ENCODE measurements around the gene TTLL4.

Gene TTLL4, protein sequence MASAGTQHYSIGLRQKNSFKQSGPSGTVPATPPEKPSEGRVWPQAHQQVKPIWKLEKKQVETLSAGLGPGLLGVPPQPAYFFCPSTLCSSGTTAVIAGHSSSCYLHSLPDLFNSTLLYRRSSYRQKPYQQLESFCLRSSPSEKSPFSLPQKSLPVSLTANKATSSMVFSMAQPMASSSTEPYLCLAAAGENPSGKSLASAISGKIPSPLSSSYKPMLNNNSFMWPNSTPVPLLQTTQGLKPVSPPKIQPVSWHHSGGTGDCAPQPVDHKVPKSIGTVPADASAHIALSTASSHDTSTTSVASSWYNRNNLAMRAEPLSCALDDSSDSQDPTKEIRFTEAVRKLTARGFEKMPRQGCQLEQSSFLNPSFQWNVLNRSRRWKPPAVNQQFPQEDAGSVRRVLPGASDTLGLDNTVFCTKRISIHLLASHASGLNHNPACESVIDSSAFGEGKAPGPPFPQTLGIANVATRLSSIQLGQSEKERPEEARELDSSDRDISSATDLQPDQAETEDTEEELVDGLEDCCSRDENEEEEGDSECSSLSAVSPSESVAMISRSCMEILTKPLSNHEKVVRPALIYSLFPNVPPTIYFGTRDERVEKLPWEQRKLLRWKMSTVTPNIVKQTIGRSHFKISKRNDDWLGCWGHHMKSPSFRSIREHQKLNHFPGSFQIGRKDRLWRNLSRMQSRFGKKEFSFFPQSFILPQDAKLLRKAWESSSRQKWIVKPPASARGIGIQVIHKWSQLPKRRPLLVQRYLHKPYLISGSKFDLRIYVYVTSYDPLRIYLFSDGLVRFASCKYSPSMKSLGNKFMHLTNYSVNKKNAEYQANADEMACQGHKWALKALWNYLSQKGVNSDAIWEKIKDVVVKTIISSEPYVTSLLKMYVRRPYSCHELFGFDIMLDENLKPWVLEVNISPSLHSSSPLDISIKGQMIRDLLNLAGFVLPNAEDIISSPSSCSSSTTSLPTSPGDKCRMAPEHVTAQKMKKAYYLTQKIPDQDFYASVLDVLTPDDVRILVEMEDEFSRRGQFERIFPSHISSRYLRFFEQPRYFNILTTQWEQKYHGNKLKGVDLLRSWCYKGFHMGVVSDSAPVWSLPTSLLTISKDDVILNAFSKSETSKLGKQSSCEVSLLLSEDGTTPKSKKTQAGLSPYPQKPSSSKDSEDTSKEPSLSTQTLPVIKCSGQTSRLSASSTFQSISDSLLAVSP

DNA sequence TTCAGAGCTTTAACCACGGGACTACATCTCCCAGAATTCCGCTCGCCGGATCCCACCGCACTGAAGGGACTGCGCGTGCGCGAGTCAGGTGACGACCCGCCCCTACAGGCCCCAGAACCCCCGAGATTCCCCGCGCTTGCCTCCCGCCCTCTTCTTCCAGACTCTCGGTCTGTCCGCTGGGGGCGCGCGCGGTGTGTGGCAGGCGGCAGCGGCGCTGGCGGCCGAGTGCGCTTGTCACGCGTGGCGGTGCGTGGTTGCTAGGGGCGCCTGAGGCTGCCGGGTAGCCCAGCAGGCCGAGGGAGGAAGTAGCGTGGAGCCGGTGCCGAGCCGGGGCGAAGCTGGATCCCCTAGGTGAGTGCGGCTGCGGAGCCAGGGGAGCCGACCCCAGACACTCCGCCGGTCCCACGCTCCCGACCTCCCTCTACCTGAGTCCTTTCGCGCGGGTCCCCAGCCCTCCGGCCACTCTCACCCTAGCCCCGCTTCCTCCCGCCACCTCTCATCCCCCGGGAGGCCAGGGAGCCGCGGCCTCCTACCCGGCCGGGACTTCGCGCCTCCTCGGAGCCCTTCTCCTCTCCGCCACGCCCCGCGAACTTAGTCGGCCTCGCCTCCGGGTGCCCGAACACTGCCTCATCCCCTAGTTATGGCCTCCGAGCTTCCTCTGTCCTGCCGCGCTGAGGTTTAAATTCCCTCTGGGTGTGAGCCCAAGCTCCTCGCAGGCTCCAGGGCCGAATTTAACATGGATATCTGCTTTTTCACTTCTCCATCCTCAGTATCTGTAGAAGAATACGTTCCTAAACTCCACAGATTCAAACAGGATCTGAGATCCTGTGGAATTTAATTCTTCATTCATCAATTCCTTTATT is at the start of gene TTLL4:
Gene TTLL4, plus strand, starts transcription at position 149 of the 863 bp plus-strand sequence. CDS start 26,842 bp downstream, outside the sequence.
- peak; percentile 97 for DNase-seq

DNA sequence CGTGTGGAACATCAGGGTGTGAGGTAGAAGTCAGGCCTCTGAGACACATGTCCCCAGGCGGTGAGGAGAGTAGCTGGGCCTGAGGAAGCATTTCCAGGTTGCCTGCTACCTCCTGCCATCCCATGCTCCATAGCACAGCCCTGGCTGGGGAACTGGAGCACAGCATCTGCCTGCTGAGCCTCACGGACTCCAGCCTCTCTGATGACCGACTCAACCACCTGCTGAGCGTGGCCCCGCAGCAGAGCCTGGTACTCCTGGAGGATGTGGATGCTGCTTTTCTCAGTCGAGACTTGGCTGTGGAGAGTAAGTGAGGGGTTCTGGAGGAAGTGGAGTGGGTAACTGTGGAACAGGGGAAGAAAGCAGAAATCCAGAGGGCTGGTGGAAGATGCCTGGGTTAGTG is 48.3 kb upstream of the TTLL4 start:
- no peak for DNase-seq

DNA sequence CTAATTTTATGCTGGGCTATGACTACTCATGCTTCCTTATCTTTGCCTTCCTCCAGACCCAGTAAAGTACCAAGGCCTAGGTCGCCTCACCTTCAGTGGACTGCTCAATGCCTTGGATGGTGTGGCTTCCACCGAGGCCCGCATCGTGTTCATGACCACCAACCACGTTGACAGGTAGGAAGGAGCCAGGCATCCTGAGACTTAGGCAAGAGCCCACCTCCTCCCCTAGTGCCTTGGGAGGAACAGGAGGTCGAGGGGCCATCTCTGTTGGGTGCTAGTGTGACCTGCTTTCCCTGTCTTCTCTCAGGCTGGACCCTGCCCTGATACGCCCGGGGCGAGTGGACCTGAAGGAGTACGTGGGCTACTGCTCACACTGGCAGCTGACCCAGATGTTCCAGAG is 47.8 kb upstream of the TTLL4 start:
- DNase-seq, result no peak

DNA sequence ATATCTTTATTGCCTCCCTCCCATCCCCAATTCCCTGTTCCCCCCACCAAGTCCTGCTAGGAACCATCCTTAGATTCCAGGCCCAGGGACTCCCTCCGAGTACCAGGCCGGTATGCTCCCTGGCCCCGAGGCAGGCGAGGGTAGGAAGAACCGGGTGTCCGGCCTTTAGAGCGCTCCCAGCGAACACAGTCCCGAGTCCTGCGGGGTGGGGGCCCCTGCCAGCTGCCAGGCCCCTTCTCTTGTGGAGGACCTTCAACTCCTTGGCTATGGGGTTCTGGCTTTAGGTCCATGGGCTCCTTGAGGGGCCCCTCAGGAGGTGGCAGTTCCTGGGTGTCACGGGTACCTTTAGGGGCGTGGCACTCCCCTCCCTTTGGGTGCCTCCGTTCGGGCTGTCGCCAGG is 46.7 kb upstream of the TTLL4 start:
- no peak for DNase-seq

DNA sequence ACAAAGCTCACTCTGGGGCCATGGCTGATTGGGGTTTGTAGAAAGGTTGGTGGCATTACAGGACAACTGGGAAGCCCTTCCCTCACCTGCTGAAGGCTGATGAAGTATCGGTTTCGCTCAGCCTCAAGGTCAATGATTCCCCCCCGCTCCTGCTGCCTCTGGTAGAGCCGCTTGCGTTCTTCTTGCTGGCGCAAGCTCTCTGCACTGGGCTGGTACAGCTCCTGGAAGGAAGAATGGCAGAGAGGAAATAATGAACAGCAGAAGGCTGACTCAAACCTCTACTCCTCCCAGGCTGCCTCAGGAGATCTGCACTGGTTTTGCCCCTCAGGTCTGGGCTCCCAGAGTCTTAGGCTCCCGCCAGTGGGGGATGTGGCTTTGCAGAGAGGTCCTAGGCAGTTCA is 46.0 kb upstream of the TTLL4 start:
- no peak for DNase-seq

DNA sequence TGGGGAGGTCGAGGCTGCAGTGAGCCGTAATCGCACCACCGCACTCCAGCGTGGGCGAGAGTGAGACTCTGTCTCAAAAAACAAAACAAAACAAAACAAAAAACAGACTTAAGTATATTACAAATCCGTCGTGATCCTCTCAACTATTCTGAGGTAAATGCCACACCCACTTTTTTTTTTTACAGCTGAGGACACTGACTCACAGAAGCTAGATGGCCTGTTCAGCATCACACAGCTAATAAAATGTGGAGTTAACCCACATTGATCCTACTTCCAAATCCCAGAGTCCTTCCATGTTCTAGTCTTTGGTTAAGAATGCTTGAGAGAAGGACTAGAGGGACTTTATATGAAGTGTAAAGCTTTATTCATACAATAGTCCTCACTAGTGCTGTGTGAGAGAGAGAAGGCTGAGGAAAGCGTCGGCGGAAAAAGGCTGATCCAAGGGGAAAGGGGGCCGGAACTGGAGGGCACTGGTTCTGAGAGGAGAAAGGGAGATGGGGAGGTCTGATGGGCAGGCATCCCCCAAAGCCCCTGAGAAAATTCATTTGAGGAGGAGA is 39.5 kb upstream of the TTLL4 start:
- no peak for DNase-seq

DNA sequence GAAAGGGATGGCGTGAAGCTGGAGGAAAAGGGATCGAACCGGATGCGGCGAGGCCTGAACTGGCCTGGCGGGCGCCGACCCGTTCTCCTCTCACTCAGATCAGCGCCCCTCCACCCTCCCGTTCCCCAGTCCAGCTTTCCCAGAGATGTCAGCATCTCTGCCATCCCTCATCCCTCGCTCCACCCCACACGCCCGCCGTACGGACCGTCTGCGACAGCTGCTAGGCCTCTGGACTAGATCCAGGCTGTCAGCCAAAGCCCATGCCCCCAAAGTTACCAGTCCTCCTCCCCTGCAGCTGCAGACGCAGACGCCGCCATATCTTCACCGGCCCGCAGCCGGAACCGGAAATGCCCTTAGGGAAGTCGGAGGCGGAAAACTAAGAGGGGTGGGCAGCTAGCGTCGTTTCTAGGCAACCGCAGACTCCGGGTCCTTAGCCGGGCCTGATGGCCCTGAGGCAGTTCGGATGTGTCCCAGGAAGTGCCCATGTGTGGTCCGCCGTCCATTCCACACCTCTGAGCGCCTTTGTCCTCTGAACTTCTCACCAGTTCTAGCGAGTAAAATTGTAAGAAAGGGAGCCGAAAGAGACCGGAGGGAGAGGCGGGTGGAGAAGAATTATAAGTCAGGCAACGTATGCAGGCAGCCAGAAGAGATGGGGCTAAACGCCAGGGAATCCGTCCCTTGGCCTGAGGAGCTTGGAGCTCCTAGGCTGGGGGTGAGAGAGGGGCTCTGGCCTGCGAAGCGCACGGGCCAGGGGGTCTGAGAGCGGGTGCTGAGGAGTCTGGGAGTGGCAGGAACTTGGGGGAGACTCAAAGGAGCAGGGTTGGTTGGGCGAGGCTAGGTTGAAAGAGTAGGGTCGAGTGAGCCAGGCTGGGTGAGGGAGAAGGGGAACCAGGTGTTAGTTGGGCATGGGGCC is 38.7 kb upstream of the TTLL4 start, which contains the start of the genes RNF25 and STK36:
Gene RNF25, minus strand, starts transcription at position 349 of the 913 bp plus-strand sequence. Its CDS starts 32 bp downstream, at position 317.
Gene STK36, plus strand, starts transcription at position 433 of the 913 bp plus-strand sequence. CDS start 744 bp downstream, outside the sequence.
- DNase-seq, result peak; percentile 69

DNA sequence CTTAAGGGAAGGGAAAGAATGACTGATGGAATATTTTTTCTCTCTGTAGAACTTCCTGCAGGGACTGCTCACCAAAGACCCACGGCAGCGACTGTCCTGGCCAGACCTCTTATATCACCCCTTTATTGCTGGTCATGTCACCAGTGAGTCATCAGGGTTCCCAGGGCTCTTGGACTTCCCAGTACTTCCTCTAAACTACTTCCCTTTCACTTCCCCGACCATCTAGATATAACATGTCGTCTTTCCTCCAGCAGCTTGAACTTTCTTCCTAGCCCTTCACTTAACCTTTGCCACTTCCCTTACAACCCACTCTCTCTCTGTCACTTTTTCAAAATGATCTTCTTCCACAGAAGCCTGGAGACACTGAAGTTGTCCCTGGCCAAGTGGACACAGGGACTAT is 31.5 kb upstream of the TTLL4 start:
- no peak for DNase-seq

DNA sequence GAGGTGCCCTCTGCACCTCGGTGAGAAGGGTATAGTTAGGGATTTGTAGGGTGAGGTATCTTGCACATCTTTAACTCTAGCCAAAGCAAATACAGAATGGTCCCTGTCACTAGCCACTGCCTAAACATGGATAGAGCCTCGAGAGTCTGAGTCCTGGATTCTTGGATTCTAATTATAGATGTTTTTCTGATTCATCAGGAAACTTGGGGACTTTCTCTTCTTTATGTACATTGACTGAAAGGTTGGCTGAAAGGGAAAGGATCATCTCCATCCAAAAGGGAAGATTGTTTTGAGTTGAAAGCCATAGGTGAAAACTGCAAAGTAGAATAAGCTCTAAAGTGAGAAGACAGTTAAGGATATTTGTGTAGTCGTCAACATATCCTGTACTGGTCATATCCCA is 30.6 kb upstream of the TTLL4 start:
- no peak for DNase-seq

DNA sequence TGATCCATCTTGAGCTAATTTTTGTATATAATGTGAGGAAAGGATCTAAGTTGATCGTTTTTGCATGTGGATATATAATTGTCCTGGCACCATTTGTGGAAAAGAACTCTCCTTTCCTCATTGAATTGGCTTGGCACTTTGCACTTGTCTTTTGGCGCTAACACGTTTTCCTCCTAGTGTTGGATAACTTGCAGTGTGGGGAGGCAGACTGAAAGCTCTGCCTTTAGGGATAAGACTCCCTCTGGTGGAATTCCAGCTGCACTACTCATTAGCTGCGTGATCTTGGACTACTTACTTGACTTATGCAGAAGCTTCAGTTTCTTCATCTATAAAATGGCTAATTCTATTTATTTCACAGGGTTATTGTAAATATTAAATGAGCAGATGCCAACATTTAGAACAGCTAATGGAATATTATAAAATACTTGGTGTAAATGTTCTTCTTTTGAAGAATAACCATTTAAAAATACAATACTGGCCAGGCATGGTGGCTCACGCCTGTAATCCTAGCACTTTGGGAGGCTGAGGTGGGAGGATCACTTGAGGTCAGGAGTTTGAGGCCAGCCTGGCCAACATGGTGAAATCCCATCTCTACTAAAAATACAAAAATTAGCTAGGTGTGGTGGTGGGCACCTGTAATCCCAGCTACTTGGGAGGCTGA is 23.1 kb upstream of the TTLL4 start:
- peak; percentile 7 for DNase-seq

DNA sequence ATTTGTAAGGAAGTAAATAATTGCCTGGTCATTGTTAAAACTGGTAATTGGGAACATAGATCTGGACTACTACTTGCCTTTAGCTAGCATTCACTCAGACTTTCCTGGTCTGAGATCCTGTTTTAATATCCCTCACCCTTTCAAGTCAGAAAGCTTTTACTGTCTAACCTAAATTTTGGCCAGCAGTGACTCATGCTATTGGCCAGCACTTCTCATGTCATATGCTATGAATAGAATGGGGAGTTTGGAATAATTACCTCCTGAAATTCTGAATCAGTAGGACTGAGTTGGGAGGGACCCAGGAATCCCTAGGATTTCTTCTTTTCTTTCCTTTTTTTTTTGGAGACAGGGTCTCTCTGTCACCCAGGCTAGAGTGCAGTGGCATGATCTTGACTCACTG is 19.4 kb upstream of the TTLL4 start:
- no peak for DNase-seq

DNA sequence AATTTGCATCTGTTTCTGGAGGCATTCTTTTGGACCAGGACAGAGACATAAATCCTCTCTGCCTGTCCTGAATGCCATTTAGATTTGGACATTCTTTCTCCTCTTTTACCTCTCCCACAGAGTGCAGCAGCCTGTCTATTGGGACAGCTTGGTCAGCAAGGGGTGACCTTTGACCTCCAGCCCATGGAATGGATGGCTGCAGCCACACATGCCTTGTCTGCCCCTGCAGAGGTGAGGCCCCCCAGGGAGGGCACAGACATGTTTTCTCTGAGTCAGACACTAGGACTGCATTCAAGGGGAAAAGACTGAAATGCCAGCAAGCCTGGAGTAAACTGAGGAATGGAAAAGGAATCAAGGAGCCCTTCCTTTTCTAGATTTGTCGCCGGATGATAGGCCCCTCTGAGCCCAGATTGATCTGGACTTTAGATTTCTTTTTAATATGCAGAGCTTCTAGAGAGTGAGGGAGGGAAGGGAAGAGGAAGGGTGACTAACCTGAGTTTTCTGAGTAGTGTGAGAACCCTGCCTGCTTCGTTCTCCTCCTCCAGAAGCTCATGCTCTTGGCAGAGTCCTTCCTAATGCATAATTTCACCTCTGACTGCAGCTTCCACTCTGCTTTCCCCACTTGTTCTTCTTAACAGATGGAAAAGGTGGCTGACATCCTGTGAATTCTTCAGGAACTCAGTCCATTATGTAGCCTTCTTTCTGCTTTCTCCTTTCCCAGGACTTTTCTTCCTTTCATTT is 16.1 kb upstream of the TTLL4 start:
- no peak for DNase-seq

DNA sequence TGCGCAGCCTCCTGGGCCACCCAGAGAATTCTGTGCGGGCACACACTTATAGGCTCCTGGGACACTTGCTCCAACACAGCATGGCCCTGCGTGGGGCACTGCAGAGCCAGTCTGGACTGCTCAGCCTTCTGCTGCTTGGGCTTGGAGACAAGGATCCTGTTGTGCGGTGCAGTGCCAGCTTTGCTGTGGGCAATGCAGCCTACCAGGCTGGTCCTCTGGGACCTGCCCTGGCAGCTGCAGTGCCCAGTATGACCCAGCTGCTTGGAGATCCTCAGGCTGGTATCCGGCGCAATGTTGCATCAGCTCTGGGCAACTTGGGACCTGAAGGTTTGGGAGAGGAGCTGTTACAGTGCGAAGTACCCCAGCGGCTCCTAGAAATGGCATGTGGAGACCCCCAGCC is 11.8 kb upstream of the TTLL4 start:
- no peak for DNase-seq

DNA sequence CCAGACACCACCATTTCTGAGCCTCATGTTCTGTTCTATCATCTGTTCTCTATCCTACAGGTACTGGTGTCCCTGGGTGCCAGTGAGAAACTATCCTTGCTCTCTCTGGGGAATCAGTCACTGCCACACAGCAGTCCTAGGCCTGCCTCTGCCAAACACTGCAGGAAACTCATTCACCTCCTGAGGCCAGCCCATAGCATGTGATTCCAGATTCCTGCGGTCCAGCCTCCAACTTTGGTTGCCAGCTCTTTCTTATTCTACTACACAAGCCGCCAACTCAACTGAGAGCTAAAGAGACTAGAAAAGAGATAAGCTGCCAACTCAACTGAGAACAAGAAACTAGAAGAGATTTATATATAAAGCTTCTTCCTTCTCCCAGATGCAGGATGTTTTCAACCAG is 8.8 kb upstream of the TTLL4 start:
- DNase-seq, result no peak

DNA sequence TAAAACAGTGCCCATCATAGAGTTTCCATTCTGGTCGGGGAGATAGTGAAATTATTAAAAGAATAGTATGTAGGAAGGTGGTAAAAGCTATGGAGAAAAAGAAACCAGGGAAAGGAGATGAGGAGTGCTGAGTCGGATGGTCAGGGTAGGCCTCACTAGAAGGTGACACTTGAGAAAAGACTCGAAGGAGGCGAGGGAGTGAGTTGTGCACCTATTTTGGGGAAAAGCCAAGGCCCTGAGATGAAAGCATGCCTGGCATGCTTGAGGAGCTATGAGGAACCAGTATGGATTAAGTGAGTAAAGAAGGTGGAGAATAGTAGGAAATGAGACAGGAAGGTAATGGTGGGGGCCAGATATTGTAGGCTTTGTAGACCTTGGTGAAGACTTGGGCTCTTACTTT is 7.3 kb upstream of the TTLL4 start:
- DNase-seq, result no peak

DNA sequence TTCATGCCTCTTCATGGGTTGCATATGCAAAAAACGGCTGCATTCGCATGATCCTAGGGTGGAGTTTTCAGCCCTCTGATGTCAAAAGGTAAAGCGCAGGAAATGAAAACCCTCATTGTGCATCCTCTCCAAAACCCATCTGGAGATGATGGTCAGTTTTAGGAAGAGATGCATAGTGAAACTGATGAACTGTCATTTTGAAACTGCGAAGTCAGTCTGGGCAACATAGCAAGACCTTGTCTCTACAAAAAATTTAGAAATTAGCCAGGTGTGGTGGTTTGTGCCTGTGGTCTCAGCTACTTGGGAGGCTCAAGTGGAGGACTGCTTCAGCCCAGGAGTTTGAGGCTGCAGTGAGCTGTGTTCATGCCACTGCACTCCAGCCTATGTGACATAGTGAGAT is 2.5 kb upstream of the TTLL4 start:
- DNase-seq, result no peak

DNA sequence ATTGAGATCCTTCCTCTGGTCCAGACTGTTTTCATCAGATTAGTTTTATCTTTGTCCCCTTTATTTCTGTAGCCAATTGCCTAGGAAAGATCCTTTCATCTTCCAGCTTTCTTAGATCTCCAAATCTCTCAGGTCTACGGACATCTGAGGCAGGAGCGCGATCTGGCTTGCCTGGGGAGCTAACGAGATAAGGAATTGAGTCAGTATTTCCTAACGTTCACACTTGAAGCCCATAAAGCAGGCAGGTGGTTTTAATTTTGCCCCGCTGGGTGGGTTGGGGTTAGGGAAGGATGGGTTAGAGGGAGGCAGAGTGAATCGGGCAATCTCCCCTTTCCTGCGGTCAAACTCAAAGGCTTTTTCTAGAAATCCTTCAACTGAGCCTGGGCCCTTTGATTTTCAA is 727 bp upstream of the TTLL4 start:
- no peak for DNase-seq

DNA sequence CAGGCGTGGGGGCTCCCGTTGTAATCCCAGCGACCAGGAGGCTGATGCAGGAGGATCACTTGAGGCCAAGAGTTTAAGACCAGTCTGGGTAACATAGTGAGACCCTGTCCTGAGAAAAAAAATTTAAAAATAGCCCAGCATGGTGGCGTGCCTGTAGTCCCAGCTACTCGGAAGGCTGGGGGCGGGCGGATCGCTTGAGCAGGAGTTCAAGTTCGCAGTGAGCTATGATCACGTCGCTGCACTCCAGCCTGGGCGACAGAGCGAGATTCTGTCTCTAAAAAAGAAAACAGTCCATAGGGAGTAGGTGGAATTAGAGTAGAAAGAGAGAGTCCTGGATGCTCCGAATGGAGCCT is 325 bp upstream of the TTLL4 start:
- no peak for DNase-seq

DNA sequence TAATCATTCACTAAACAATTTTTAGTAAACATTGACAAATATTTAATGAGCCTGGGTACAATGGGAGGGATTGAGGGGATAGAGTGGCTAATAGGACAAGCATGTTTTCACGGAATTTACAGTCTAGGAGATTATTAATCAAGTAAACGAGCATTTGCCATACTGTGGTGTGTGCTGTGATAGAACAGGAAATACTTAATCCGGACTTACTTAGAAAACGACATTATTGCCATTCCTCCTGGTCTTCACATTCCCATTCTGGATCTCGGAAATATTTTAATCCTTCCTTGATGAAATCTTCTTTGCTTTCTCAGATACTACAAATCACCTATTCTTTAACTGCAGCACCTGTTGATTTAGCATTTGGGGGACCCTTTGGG is 905 bp downstream of the TTLL4 start:
- no peak for DNase-seq

DNA sequence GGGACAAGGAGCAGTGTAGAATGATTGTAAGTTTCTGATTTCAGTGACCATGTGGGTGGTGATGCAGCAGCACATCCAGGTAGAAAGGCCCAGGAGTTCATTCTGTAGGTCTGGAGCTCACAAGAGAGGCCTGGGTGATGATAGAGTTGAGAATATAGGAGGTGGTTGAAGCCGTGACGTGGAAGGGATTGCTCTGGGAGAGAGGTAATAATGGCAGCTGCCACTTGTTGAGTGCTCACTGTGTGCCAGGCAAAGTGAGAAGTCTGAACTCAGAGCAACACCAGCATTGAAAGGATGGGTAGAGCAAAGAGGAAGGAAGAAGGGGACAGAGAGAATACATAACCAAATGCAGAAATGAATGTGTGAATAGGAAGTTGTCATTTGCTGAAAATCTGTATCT is 3.3 kb downstream of the TTLL4 start:
- DNase-seq, result no peak

Data from activated T-cell treated with anti-CD3 and anti-CD28 coated beads for 4 hours (primary cell).